D721Med (cell line): ENCODE results near the gene SRSF10.
"Not testable (repeated sequence)": the region's sequence is repeated elsewhere in the genome, so short reads cannot be mapped to it uniquely, and the experiment has no call there.

Source experiments
- DNase-seq: peaks from one replicate; pipeline ENCODE4 v3.0.0; 2011; ENCODE audit warnings: low spot score; ENCODE audit not compliant: insufficient read length
- FAIRE-seq: peaks from 2 replicates; lab custom pipeline; 2011; peaks lifted over from hg19 to GRCh38; lab: Jason Lieb, UNC
- TF ChIP-seq, protein P1 (sequence below): IDR thresholded peaks from 2 replicates; pipeline ENCODE4 v1.5.1; 2012; ENCODE audit warnings: mild to moderate bottlenecking, control low read depth; ENCODE audit not compliant: insufficient read depth; ENCODE audit errors: missing control alignments

SRSF10 gene

GRCh38 chr1:23995431-23995837 is 15.3 kb upstream of the SRSF10 start:
- TF ChIP-seq, protein P1, sequence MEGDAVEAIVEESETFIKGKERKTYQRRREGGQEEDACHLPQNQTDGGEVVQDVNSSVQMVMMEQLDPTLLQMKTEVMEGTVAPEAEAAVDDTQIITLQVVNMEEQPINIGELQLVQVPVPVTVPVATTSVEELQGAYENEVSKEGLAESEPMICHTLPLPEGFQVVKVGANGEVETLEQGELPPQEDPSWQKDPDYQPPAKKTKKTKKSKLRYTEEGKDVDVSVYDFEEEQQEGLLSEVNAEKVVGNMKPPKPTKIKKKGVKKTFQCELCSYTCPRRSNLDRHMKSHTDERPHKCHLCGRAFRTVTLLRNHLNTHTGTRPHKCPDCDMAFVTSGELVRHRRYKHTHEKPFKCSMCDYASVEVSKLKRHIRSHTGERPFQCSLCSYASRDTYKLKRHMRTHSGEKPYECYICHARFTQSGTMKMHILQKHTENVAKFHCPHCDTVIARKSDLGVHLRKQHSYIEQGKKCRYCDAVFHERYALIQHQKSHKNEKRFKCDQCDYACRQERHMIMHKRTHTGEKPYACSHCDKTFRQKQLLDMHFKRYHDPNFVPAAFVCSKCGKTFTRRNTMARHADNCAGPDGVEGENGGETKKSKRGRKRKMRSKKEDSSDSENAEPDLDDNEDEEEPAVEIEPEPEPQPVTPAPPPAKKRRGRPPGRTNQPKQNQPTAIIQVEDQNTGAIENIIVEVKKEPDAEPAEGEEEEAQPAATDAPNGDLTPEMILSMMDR = no peak
- FAIRE-seq (no peak), DNase-seq (no peak)

- not testable (repeated sequence) for DNase-seq, FAIRE-seq
Measured at GRCh38 chr1:23992011-23992410, 11.9 kb upstream of the SRSF10 start.

DNA sequence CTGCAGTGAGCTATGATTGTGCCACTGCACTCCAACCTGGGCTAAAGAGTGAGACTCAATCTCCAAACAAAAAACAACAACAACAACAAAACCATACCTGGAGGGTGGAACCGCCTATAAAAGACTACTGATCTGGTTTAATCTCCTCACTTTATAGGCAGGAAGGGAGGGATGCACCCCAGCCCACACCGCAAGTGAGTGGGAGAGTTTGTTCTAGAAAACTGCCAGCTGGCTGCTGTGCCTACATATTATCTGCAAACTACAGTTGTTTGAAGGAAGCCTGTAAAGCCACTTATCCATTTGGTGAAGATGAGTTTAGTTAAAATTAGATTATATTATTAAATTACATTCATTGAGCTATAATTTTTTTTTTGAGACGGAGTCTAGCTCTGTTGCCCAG is 9.1 kb upstream of the SRSF10 start:
- TF ChIP-seq, protein P1 = no peak
- DNase-seq (no peak), FAIRE-seq (no peak)

DNA sequence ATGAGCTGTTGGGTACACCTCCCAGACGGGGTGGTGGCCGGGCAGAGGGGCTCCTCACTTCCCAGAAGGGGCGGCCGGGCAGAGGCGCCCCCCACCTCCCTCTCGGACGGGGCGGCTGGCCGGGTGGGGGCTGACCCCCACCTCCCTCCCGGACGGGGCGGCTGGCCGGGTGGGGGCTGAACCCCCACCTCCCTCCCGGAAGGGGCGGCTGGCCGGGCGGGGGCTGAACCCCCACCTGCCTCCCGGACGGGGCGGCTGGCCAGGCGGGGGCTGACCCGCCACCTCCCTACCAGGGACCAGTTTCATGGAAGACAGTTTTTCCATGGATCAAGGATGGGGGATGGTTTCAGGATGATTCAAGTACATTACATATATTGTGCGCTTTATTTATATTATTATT is 6.9 kb upstream of the SRSF10 start:
- not testable (repeated sequence) for DNase-seq, FAIRE-seq

DNA sequence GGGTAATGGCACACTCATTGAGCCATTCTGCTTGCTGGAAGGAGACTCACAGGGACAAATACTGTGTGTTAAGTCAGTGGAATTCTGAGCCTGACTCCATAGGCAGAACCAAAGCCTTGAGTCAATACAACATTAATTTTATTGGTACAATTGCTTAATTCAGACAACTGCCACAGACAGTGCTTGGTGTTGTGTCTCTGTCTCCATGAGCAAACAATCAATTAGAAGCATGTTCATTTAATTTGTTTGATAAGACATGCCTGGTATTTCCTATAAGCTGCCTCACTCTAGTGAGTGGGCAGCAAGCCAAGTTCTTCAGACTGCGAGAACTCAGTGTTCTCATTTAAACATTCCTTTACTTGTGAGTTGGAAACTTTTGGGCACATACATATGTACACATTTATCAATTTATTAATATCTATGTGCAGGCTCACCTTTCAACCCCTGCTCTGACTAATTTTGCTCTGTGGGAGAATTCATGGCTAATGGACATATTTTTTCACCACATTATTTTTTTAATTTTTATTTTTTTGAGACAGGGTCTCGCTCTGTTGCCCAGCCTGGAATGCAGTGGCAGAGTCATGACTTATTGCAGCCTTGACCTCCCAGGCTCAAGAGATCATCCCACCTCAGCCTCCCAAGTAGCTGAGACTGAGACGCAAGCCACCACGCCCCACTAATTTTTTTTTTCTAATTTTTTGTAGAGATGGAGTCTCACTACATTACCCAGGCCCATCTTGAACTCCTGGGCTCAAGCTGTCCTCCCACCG is 4.5 kb upstream of the SRSF10 start:
- TF ChIP-seq, protein P1 = no peak
- no peak for FAIRE-seq
- no peak for DNase-seq

GRCh38 chr1:23980728-23981070 is 572 bp upstream of the SRSF10 start:
- TF ChIP-seq, protein P1 = no peak
- DNase-seq (no peak), FAIRE-seq (no peak)

GRCh38 chr1:23979387-23979880 is 693 bp downstream of the SRSF10 start:
- no peak for DNase-seq
- TF ChIP-seq, protein P1 = no peak
- FAIRE-seq = no peak

DNA sequence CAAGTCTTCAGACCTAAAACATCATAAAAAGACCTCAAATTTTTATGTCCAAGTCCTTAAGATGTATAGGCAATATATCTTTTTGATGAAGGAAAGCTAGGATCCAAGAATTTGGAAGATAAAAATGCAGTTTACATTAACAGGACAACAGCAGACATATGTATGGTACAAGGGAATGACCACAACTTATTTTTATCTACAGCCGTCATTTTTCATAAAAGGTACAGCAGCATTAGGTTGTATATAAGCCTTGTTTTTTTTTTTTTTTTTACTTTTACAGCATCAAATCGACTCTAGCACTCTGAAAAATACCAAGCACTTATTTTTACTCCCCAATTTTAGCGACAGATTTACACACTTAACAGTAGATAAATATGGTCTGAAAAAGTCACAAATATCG is 1.3 kb downstream of the SRSF10 start:
- TF ChIP-seq, protein P1 = no peak
- FAIRE-seq (no peak), DNase-seq (no peak)
